HL-60 (cell line): Measurements from ENCODE around the gene TMED8.
A peak's percentile ranks its signal among the peaks of the same experiment; 100 is the strongest.

Experiments
- DNase-seq, 2 experiments: peaks; one replicate each; pipeline ENCODE4 v3.0.0-alpha.2; 2010 to 2020; ENCODE audit warnings: low read depth in 1 of 2, low spot score in 1 of 2
- H3K27ac ChIP-seq: fragments of 250-450 bp; sonication (Bioruptor Pico); replicated peaks from 2 replicates; pipeline ENCODE4 v1.5.1; 2020; ENCODE audit warnings: mild to moderate bottlenecking, moderate library complexity
- H3K27me3 ChIP-seq: fragments of 250-450 bp; sonication (Bioruptor Pico); 2 replicates; pipeline ENCODE4 v1.5.1; 2021; ENCODE audit warnings: mild to moderate bottlenecking, moderate library complexity; ENCODE audit not compliant: insufficient read depth, poor library complexity, severe bottlenecking
- H3K4me3 ChIP-seq: replicated peaks from 2 replicates; pipeline ENCODE4 v1.5.1; 2011; ENCODE audit warnings: mild to moderate bottlenecking, control low read depth, low read length; ENCODE audit not compliant: insufficient read depth
- GABPA ChIP-seq: IDR thresholded peaks from 2 replicates; pipeline ENCODE4 v1.6.1; 2012; ENCODE audit warnings: low read depth
- POLR2AphosphoS5 ChIP-seq: IDR thresholded peaks from 2 replicates; pipeline ENCODE4 v1.6.1; 2012; ENCODE audit warnings: low read depth
- REST ChIP-seq: IDR thresholded peaks from 2 replicates; pipeline ENCODE4 v1.6.1; 2012; ENCODE audit warnings: low read depth; ENCODE audit not compliant: insufficient replicate concordance
- SPI1 ChIP-seq: IDR thresholded peaks from 2 replicates; pipeline ENCODE4 v1.6.1; 2012; ENCODE audit warnings: low read depth, mild to moderate bottlenecking, borderline replicate concordance
- TF ChIP-seq, protein P1 (sequence below): IDR thresholded peaks from one replicate; pipeline ENCODE4 v1.5.1; 2011; ENCODE audit warnings: low read length, control low read depth, inconsistent platforms; ENCODE audit not compliant: insufficient read depth

The TMED8 gene

DNA sequence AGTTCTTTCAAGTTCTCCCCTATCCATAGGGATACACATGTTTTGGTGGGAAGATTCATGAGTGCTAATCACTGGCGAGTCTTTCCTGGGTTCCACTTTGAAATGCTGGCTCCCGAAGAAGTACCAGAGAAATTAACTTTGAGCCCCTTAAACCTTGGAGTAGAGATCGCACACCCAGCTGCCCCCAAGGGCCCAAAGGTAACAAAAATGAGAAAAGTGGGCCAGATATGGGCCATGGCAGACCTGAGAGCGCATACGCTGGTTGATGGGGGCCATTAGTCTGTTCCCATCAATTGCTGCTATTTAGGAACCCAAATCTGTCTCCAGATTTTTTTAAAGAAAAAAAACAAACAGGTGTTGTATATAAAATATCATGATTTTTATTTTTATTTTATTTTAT lies 53.9 kb downstream of the TMED8 start:
- TF ChIP-seq REST, result no peak
- H3K27me3 ChIP-seq, result no peaks in the 10 kb centered on the region
- H3K4me3 ChIP-seq, result no peak overlapping the region
- DNase-seq, result no peak
- H3K27ac ChIP-seq, result no peak overlapping the region

DNA sequence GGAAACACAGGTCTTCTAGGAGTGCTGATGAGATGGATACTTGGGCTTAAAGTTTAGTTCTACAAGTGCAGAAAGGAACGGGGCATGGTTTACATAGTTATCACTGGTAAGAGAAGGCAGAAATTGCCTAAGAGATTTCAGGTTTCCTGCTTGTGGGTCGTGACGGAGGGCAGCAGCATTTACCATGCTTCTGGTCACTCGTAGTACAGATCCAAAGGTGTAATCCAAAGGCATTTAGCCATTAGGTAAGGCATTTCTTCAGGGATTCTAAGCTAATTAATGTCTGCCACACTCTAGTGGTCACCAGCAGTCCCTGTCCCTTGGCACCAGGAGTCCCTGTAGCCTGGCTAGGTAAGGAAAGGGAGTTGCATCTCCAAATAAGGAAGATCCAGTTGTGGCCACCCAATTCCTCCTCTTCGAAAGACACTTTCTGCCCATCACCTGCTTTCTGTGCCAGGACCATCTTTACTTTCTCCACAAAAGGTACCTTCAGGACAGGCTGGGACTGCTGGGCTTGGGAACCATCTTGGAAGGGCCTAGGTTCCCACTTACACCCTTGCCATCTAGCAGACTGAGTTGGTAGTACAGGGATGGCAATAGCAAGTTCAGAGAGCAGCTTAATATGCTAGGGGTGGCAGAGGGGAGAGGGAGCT lies 54.5 kb downstream of the TMED8 start:
- Histone ChIP-seq H3K27me3 (no peaks in the 10 kb centered on the region), H3K27ac (peak overlapping the region; percentile 98), H3K4me3 (no peak overlapping the region; the same call in 1 of the 2 replicates)
- no peak for DNase-seq
- TF ChIP-seq POLR2AphosphoS5, result no peak
- TF ChIP-seq, protein P1, sequence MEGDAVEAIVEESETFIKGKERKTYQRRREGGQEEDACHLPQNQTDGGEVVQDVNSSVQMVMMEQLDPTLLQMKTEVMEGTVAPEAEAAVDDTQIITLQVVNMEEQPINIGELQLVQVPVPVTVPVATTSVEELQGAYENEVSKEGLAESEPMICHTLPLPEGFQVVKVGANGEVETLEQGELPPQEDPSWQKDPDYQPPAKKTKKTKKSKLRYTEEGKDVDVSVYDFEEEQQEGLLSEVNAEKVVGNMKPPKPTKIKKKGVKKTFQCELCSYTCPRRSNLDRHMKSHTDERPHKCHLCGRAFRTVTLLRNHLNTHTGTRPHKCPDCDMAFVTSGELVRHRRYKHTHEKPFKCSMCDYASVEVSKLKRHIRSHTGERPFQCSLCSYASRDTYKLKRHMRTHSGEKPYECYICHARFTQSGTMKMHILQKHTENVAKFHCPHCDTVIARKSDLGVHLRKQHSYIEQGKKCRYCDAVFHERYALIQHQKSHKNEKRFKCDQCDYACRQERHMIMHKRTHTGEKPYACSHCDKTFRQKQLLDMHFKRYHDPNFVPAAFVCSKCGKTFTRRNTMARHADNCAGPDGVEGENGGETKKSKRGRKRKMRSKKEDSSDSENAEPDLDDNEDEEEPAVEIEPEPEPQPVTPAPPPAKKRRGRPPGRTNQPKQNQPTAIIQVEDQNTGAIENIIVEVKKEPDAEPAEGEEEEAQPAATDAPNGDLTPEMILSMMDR, result no peak
- no peak for TF ChIP-seq SPI1
- TF ChIP-seq GABPA, result no peak
- no peak for TF ChIP-seq REST

- Histone ChIP-seq H3K27me3 (no peaks in the 10 kb centered on the region), H3K4me3 (peak within 1 kb of the TSS; percentile 86), H3K27ac (peak within 1 kb of the TSS; percentile 98)
- peak; percentile 6; the same call in 1 of the 2 replicates for TF ChIP-seq POLR2AphosphoS5
- TF ChIP-seq, protein P1, result no peak
- TF ChIP-seq REST, result no peak
- TF ChIP-seq SPI1, result no peak
- TF ChIP-seq GABPA, result no peak
- DNase-seq, result peak; percentile 51 to 85
Observed at GRCh38 chr14:77320238-77320935, 56.5 kb downstream of the TMED8 start, which contains the start of gene POMT2. TSS of gene POMT2 (minus strand) at chr14:77320883. CDS start at chr14:77320681, 202 bp downstream.
